Thoracic aorta (tissue), 2 donors: ENCODE measurements around the gene ZNF57. TPM values are rescaled to one million over a fixed set of nuclear protein-coding genes. Genes with fewer than 3 reads are reported as not detected.

Source experiments
- ATAC-seq: fragments of 150-250 bp; one replicate; pipeline ENCODE4 v1.8.0; 2017; ENCODE audit warnings: low read depth; ENCODE audit not compliant: insufficient number of reproducible peaks, low FRiP score
- DNase-seq: peaks from one replicate; pipeline ENCODE4 v3.0.0-alpha.2; 2020; ENCODE audit warnings: low spot score
- H3K27ac ChIP-seq, 2 donors: fragments of 200-600 bp; sonication (generic); 1 replicate in 1 of 2; 2 replicates in 1 of 2; pipeline ENCODE4 v1.5.1; 2016; ENCODE audit warnings: mild to moderate bottlenecking in 2 of 2, moderate library complexity in 2 of 2
- H3K27me3 ChIP-seq: fragments of 200-600 bp; sonication (generic); replicated peaks from 2 replicates; pipeline ENCODE4 v1.6.0; 2016; ENCODE audit warnings: mild to moderate bottlenecking; ENCODE audit not compliant: insufficient read depth
- H3K36me3 ChIP-seq: fragments of 200-600 bp; sonication (generic); one replicate; pipeline ENCODE4 v1.5.1; 2016
- H3K4me1 ChIP-seq, 2 donors: fragments of 200-600 bp; sonication (generic); 1 replicate in 1 of 2; 2 replicates in 1 of 2; pipeline versions ENCODE4 v1.5.1 to v1.6.0; 2016; ENCODE audit warnings: low read depth in 2 of 2, mild to moderate bottlenecking in 1 of 2; ENCODE audit not compliant: control insufficient read depth in 1 of 2
- H3K4me3 ChIP-seq: fragments of 200-600 bp; sonication (generic); 2 replicates; pipeline ENCODE4 v1.5.1; 2016; ENCODE audit warnings: mild to moderate bottlenecking
- H3K9me3 ChIP-seq: fragments of 200-600 bp; sonication (generic); 2 replicates; pipeline ENCODE4 v1.5.1; 2016
- total RNA-seq, 2 donors: library from RNA; depleted of rRNA; stranded (reverse); fragments of >200 nt; gene quantifications; one replicate each; pipeline versions ENCODE4 v1.1.0 to v1.2.3, GENCODE V29; 2016
- TF ChIP-seq, protein P1 (sequence below): fragments of 200-600 bp; sonication (generic); IDR thresholded peaks from one replicate; pipeline ENCODE4 v1.5.1; 2019; ENCODE audit warnings: antibody characterized with exemption

The ZNF57 gene
- total RNA-seq, 2 donors from 2014 or later = 4.0 to 4.2 TPM

DNA sequence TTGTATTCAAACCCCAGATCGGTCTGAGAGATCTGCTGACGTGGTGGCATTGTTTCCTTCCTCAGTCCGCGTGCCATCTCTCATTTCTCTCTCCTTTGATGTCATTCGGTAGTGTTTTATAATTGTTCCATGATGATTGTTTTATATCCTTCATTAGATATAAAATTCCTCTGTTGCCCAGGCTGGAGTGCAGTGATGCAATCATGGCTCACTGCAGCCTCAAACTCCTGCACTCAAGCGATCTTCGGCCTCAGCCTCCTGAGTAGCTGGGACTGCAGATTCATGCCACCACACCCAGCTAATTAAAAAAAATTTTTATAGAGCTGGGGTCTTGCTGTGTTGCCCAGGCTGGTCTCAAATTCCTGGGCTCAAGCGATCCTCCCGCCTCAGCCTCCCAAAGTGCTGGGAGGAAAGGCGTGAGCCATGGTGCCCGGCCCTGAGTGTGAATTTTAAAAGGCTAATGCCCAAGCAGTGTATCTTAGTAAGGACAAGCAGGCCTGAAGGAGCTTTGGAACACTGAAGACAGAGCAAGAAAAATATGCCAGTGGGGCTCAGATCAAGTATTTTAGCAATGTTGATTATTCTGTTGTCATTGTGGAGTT, 5.3 kb downstream of the ZNF57 start:
- H3K27me3 ChIP-seq = no peaks in the 10 kb centered on the region
- peaks cover 6 to 9% of the 10 kb centered on the region in 2 donors for H3K4me1 ChIP-seq
- H3K4me3 ChIP-seq = no peak overlapping the region
- H3K36me3 ChIP-seq = no peaks in the 10 kb centered on the region
- ATAC-seq (no peak), DNase-seq (no peak)
- no peaks in the 10 kb centered on the region for H3K9me3 ChIP-seq
- H3K27ac ChIP-seq = no peak overlapping the region
- TF ChIP-seq, protein P1, sequence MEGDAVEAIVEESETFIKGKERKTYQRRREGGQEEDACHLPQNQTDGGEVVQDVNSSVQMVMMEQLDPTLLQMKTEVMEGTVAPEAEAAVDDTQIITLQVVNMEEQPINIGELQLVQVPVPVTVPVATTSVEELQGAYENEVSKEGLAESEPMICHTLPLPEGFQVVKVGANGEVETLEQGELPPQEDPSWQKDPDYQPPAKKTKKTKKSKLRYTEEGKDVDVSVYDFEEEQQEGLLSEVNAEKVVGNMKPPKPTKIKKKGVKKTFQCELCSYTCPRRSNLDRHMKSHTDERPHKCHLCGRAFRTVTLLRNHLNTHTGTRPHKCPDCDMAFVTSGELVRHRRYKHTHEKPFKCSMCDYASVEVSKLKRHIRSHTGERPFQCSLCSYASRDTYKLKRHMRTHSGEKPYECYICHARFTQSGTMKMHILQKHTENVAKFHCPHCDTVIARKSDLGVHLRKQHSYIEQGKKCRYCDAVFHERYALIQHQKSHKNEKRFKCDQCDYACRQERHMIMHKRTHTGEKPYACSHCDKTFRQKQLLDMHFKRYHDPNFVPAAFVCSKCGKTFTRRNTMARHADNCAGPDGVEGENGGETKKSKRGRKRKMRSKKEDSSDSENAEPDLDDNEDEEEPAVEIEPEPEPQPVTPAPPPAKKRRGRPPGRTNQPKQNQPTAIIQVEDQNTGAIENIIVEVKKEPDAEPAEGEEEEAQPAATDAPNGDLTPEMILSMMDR = no peak

DNA sequence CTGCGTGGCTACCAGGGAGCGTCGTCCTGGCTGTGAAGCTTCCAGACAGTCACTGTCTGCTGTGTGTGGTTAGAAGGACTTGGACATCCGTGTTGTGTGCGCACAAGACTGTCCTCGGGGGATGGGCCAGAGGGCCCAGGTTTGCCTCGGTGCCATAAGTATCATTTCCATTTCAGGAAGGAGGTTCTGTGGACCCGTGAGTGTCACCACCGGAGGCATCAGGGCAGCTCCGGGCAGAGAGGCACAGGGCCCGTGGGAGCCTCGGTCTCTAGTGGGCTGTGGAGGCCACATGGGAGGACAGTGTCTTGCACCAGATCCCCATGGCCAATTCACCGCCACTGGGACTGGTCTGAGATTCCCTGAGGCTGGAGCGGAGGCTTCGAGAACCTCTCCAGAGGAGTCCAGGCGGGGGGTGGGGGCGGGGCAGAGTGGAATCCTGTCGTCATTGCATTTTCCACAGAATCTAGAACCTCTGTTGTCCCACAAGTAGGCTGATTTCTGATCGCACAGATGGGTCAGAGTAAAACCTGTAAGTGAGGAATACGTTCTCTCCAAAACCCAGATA, 6.0 kb downstream of the ZNF57 start:
- peaks cover under 1 to 3% of the 10 kb centered on the region in 2 donors for H3K4me1 ChIP-seq
- H3K27ac ChIP-seq = no peak overlapping the region
- H3K36me3 ChIP-seq = no peaks in the 10 kb centered on the region
- no peaks in the 10 kb centered on the region for H3K9me3 ChIP-seq
- H3K4me3 ChIP-seq = no peak overlapping the region
- TF ChIP-seq, protein P1 = no peak
- H3K27me3 ChIP-seq = no peaks in the 10 kb centered on the region
- ATAC-seq = no peak
- DNase-seq = no peak

DNA sequence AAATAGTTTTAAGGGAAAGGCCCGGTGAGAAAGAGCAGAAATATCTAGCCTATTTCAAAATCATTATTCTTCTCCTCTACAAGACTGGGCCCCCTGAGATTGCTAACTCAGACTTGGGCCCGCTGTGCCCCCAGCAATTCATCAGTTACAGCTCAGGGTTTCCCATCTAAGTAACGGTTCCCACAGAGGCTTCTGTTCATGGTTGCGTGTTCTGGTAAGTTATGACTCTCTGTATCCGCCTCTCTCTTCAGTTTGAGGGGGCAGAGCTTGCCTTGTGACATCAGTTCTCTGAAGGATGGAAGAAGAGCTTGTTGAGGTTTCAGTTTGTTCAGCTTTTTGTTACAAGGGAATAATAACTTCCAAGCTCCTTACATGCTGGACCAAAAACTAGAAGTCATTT, 11.6 kb downstream of the ZNF57 start:
- Histone ChIP-seq H3K9me3 (no peaks in the 10 kb centered on the region), H3K27me3 (no peaks in the 10 kb centered on the region), H3K4me3 (no peak overlapping the region), H3K4me1 (no peaks in the 10 kb centered on the region), H3K27ac (no peak overlapping the region), H3K36me3 (peaks cover 7% of the 10 kb centered on the region)
- TF ChIP-seq, protein P1 = no peak
- ATAC-seq (no peak), DNase-seq (no peak)

DNA sequence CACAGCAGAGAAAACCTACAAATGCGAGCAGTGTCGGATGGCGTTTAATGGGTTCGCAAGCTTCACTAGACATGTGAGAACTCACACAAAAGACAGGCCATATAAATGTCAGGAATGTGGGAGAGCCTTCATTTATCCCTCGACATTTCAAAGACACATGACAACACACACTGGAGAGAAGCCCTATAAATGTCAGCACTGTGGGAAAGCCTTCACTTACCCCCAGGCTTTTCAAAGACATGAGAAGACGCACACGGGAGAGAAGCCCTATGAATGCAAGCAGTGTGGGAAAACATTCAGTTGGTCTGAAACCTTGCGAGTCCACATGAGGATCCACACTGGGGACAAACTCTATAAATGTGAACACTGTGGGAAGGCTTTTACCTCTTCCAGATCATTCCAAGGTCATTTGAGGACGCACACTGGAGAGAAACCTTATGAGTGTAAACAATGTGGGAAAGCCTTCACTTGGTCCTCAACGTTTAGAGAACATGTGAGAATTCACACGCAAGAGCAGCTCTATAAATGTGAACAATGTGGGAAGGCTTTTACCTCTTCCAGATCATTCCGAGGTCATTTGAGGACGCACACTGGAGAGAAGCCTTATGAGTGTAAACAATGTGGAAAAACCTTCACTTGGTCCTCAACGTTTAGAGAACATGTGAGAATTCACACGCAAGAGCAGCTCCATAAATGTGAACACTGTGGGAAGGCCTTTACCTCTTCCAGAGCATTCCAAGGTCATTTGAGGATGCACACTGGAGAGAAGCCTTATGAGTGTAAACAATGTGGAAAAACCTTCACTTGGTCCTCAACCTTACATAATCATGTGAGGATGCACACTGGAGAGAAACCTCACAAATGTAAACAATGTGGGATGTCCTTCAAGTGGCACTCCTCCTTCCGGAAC, 16.8 kb downstream of the ZNF57 start:
- no peaks in the 10 kb centered on the region for H3K4me1 ChIP-seq

More for the DNA sequence above, 16.8 kb downstream of the ZNF57 start:
- Histone ChIP-seq H3K4me3 (no peak overlapping the region), H3K27ac (no peak overlapping the region), H3K27me3 (no peaks in the 10 kb centered on the region), H3K9me3 (no peaks in the 10 kb centered on the region), H3K36me3 (peaks cover 19% of the 10 kb centered on the region)
- TF ChIP-seq, protein P1 = no peak
- DNase-seq = no peak
- no peak for ATAC-seq
